Fibroblast of skin of left biceps (primary cell): ENCODE measurements around the gene PSG5.
A peak's percentile ranks its signal among the peaks of the same experiment; 100 is the strongest.
"Not testable (repeated sequence)": the region's sequence is repeated elsewhere in the genome, so short reads cannot be mapped to it uniquely, and the experiment has no call there.

Experiments
- DNase-seq, 2 experiments: peaks; one replicate each; pipeline ENCODE4 v3.0.0-alpha.2; 2013; ENCODE audit warnings: low read depth in 2 of 2

The PSG5 gene

GRCh38 chr19:43186311-43186935 is at the start of gene PSG5:
PSG5 (minus strand) TSS chr19:43186536; CDS start chr19:43186405, 131 bp downstream.
- DNase-seq, result not testable (repeated sequence)

- DNase-seq, result not testable (repeated sequence)
Observed at GRCh38 chr19:43235686-43236085, 49.4 kb upstream of the PSG5 start.

GRCh38 chr19:43229315-43229714 is 43.0 kb upstream of the PSG5 start:
- no peak for DNase-seq

- DNase-seq, result not testable (repeated sequence)
Observed at GRCh38 chr19:43228730-43229129, 42.4 kb upstream of the PSG5 start.

GRCh38 chr19:43226986-43227385 is 40.6 kb upstream of the PSG5 start:
- not testable (repeated sequence) for DNase-seq

- DNase-seq, result no peak
Observed at GRCh38 chr19:43224855-43225253, 38.5 kb upstream of the PSG5 start.

- DNase-seq, result not testable (repeated sequence)
Observed at GRCh38 chr19:43224201-43224854, 38.0 kb upstream of the PSG5 start.

- not testable (repeated sequence) for DNase-seq
Observed at GRCh38 chr19:43221891-43222290, 35.6 kb upstream of the PSG5 start.

- DNase-seq, result not testable (repeated sequence)
Observed at GRCh38 chr19:43219136-43219535, 32.8 kb upstream of the PSG5 start.

GRCh38 chr19:43215881-43216280 is 29.5 kb upstream of the PSG5 start:
- not testable (repeated sequence) for DNase-seq

GRCh38 chr19:43207991-43208390 is 21.7 kb upstream of the PSG5 start:
- no peak for DNase-seq

- not testable (repeated sequence) for DNase-seq
Observed at GRCh38 chr19:43207174-43207573, 20.8 kb upstream of the PSG5 start.

- DNase-seq, result not testable (repeated sequence)
Observed at GRCh38 chr19:43205471-43206105, 19.3 kb upstream of the PSG5 start, which contains the start of gene PSG4. PSG4 (minus strand) TSS chr19:43205638; CDS start chr19:43205536, 102 bp downstream.

- DNase-seq, result not testable (repeated sequence)
Observed at GRCh38 chr19:43203611-43204010, 17.3 kb upstream of the PSG5 start.

- not testable (repeated sequence) for DNase-seq
Observed at GRCh38 chr19:43201891-43202290, 15.6 kb upstream of the PSG5 start.

GRCh38 chr19:43201337-43201801 is 15.0 kb upstream of the PSG5 start:
- DNase-seq, result peak in 1 of 2 experiments; percentile 29

- DNase-seq, result not testable (repeated sequence)
Observed at GRCh38 chr19:43198686-43199419, 12.5 kb upstream of the PSG5 start.

GRCh38 chr19:43197666-43198397 is 11.5 kb upstream of the PSG5 start:
- not testable (repeated sequence) for DNase-seq

GRCh38 chr19:43194397-43194796 is 8.1 kb upstream of the PSG5 start:
- DNase-seq, result not testable (repeated sequence)

- DNase-seq, result not testable (repeated sequence)
Observed at GRCh38 chr19:43192381-43193155, 6.2 kb upstream of the PSG5 start.
